CD14-positive monocyte (primary cell): ENCODE data around the gene TMEM151B. TPM values are rescaled to one million over a fixed set of nuclear protein-coding genes. Genes with fewer than 3 reads are reported as not detected.

Experiments
- DNase-seq, 3 donors: peaks; one replicate each; pipeline ENCODE4 v3.0.0-alpha.2; 2011 to 2022
- H2AFZ ChIP-seq: 2 replicates; pipeline ENCODE4 v1.6.0; 2012; ENCODE audit warnings: mild to moderate bottlenecking, low read depth, low read length, inconsistent platforms; ENCODE audit not compliant: insufficient read depth, poor library complexity, severe bottlenecking
- H3K27ac ChIP-seq, 2 donors: 1 replicate in 1 of 2; 2 replicates in 1 of 2; pipeline ENCODE4 v1.5.1; 2012 to 2013; ENCODE audit warnings: low read length in 2 of 2, control low read depth in 1 of 2, inconsistent platforms in 1 of 2, low read depth in 1 of 2, mild to moderate bottlenecking in 1 of 2
- H3K27me3 ChIP-seq, 2 donors: one replicate each; pipeline versions ENCODE4 v1.6.0 to v1.6.1; 2011 to 2013; ENCODE audit warnings: low read length in 2 of 2; ENCODE audit not compliant: control insufficient read depth in 2 of 2, insufficient read depth in 2 of 2
- H3K36me3 ChIP-seq, 2 donors: replicated peaks in 1 of 2; 1 replicate in 1 of 2; 2 replicates in 1 of 2; pipeline versions ENCODE4 v1.5.1 to v1.6.1; 2012 to 2013; ENCODE audit warnings: low read length in 2 of 2, control low read depth in 1 of 2, inconsistent platforms in 1 of 2, mild to moderate bottlenecking in 1 of 2; ENCODE audit not compliant: insufficient read depth in 2 of 2, control insufficient read depth in 1 of 2
- H3K4me1 ChIP-seq, 2 donors: 1 replicate in 1 of 2; 2 replicates in 1 of 2; pipeline versions ENCODE4 v1.5.1 to v1.6.1; 2012 to 2013; ENCODE audit warnings: low read length in 2 of 2, control low read depth in 1 of 2, inconsistent platforms in 1 of 2, mild to moderate bottlenecking in 1 of 2, moderate library complexity in 1 of 2; ENCODE audit not compliant: insufficient read depth in 2 of 2, control insufficient read depth in 1 of 2
- H3K4me2 ChIP-seq: replicated peaks from 2 replicates; pipeline ENCODE3; 2012; ENCODE audit warnings: low read length, moderate library complexity, mild to moderate bottlenecking; ENCODE audit not compliant: poor library complexity, severe bottlenecking; ENCODE audit errors: extremely low read depth
- H3K4me3 ChIP-seq, 3 experiments: fragments of 200-600 bp in 1 of 3; sonication (generic) in 1 of 3; replicated peaks in 1 of 3; 1 replicate in 2 of 3; 2 replicates in 1 of 3; pipeline ENCODE4 v1.5.1; 2011 to 2013; ENCODE audit warnings: low read length in 3 of 3, mild to moderate bottlenecking in 3 of 3, control low read depth in 2 of 3, low read depth in 2 of 3, inconsistent platforms in 1 of 3, moderate library complexity in 1 of 3
- H3K79me2 ChIP-seq: 2 replicates; pipeline ENCODE4 v1.6.0; 2012; ENCODE audit warnings: mild to moderate bottlenecking, control low read depth, inconsistent platforms, low read length, moderate library complexity; ENCODE audit not compliant: insufficient read depth
- H3K9ac ChIP-seq: 2 replicates; pipeline ENCODE4 v1.6.0; 2017; ENCODE audit warnings: low read length, mild to moderate bottlenecking; ENCODE audit not compliant: insufficient read depth, poor library complexity, severe bottlenecking
- H3K9me3 ChIP-seq, 2 donors: replicated peaks in 1 of 2; 1 replicate in 1 of 2; 2 replicates in 1 of 2; pipeline versions ENCODE4 v1.5.1 to v1.6.1; 2012 to 2013; ENCODE audit warnings: low read length in 2 of 2, control low read depth in 1 of 2; ENCODE audit not compliant: control insufficient read depth in 1 of 2, insufficient read depth in 1 of 2
- H4K20me1 ChIP-seq: 2 replicates; pipeline ENCODE4 v1.6.0; 2012; ENCODE audit warnings: mild to moderate bottlenecking, low read length, control low read depth, moderate library complexity; ENCODE audit not compliant: insufficient read depth
- H3K27ac Mint-ChIP-seq, 7 donors: one replicate each; pipeline ENCODE4 v1.8.0; 2020; ENCODE audit warnings: mild to moderate bottlenecking in 7 of 7, mixed read lengths in 7 of 7, moderate library complexity in 6 of 7, inconsistent platforms in 2 of 7
- H3K27me3 Mint-ChIP-seq, 3 donors: one replicate each; pipeline ENCODE4 v1.8.0; 2021 to 2022; ENCODE audit warnings: low read depth in 3 of 3, mild to moderate bottlenecking in 3 of 3, mixed read lengths in 3 of 3, moderate library complexity in 3 of 3, inconsistent platforms in 1 of 3
- H3K36me3 Mint-ChIP-seq, 2 donors: one replicate each; pipeline ENCODE4 v1.8.0; 2020; ENCODE audit warnings: mixed read lengths in 2 of 2, inconsistent platforms in 1 of 2, mild to moderate bottlenecking in 1 of 2
- H3K4me1 Mint-ChIP-seq: one replicate; pipeline ENCODE4 v1.8.0; 2020; ENCODE audit warnings: mild to moderate bottlenecking, mixed read lengths
- H3K4me3 Mint-ChIP-seq, 2 donors: one replicate each; pipeline ENCODE4 v1.8.0; 2020; ENCODE audit warnings: mild to moderate bottlenecking in 2 of 2, mixed read lengths in 2 of 2, moderate library complexity in 1 of 2
- H3K9me3 Mint-ChIP-seq, 7 donors: one replicate each; pipeline ENCODE4 v1.8.0; 2020 to 2022; ENCODE audit warnings: mixed read lengths in 7 of 7, mild to moderate bottlenecking in 6 of 7, moderate library complexity in 6 of 7, inconsistent platforms in 2 of 7
- CTCF ChIP-seq: fragments of 200-600 bp; IDR thresholded peaks from one replicate; pipeline ENCODE4 v1.8.0; 2022; ENCODE audit warnings: antibody characterized with exemption, mild to moderate bottlenecking
- WGBS: methylation state at CpG from one replicate; pipeline ENCODE4 v1.1.5; 2013; ENCODE audit warnings: missing lambda C conversion rate; ENCODE audit not compliant: insufficient coverage; 5-methylcytosine and 5-hydroxymethylcytosine counted together
- intact Hi-C, 2 donors: fragments of 100-400 bp; cut with micrococcal nuclease; formaldehyde crosslinking; loops; one replicate each; pipeline versions ENCODE4 v1.15.0 to v1.15.1; 2023
- polyA plus RNA-seq, 3 donors: library from polyadenylated mRNA; depleted of rRNA in 1 of 3; unstranded in 2 of 3; stranded (reverse) in 1 of 3; fragments of 300-500 nt in 2 of 3; fragments of >200 nt in 1 of 3; fragmentation: Illumina TruSeq in 2 of 3; gene quantifications; 1 replicate in 2 of 3; 2 replicates in 1 of 3; pipeline ENCODE4 v1.2.3, GENCODE V29; 2012 to 2021

TMEM151B gene
- polyA plus RNA-seq, 3 donors = not detected

GRCh38 chr6:44260451-44261297 lies 9.6 kb upstream of the TMEM151B start:
- Mint-ChIP-seq H3K27ac (peak overlapping the region in 3 of 7 donors; percentile 52 to 80 (median 64)), H3K27me3 (peaks cover 0 to 9% (median 2%) of the 10 kb centered on the region in 3 donors), H3K36me3 (peaks cover 45 to 57% of the 10 kb centered on the region in 2 donors), H3K9me3 (no peaks in the 10 kb centered on the region), H3K4me3 (no peak overlapping the region), H3K4me1 (peaks cover 72% of the 10 kb centered on the region)
- H3K4me2 ChIP-seq = no peak overlapping the region
- WGBS = 93% methylated on average over 4 of the region's 6 CpGs
- no peak overlapping the region for H3K9ac ChIP-seq
- no peaks in the 10 kb centered on the region for H3K9me3 ChIP-seq
- H2AFZ ChIP-seq = no peak overlapping the region
- H3K79me2 ChIP-seq = peaks cover 57% of the 10 kb centered on the region
- H3K27me3 ChIP-seq = no peaks in the 10 kb centered on the region
- peaks cover 44 to 53% of the 10 kb centered on the region in 2 donors for H3K36me3 ChIP-seq
- no peak for TF ChIP-seq CTCF
- DNase-seq = no peak
- H3K4me3 ChIP-seq = no peak overlapping the region
- H3K4me1 ChIP-seq = peaks cover 49 to 77% of the 10 kb centered on the region in 2 donors
- intact Hi-C loops = loop anchor here in 1 of 2 donors (10.0 kb wide), 1 partner anchor 466 kb away; no protein-coding TSS in a partner anchor
- H3K27ac ChIP-seq = no peak overlapping the region
- H4K20me1 ChIP-seq = peaks cover 93% of the 10 kb centered on the region

GRCh38 chr6:44261581-44261980 lies 8.7 kb upstream of the TMEM151B start:
- no peaks in the 10 kb centered on the region for H3K9me3 Mint-ChIP-seq
- no peak for TF ChIP-seq CTCF
- Histone ChIP-seq H3K27ac (no peak overlapping the region), H3K36me3 (peaks cover 44 to 48% of the 10 kb centered on the region in 2 donors), H3K79me2 (peaks cover 57% of the 10 kb centered on the region), H3K4me1 (peaks cover 50 to 76% of the 10 kb centered on the region in 2 donors), H2AFZ (no peak overlapping the region), H3K27me3 (no peaks in the 10 kb centered on the region), H3K4me3 (peak overlapping the region in 1 of 3 experiments; percentile 99), H3K9ac (no peak overlapping the region), H4K20me1 (peaks cover 84% of the 10 kb centered on the region), H3K9me3 (no peaks in the 10 kb centered on the region), H3K4me2 (peak overlapping the region; percentile 98)
- no peak overlapping the region for H3K4me3 Mint-ChIP-seq
- H3K27me3 Mint-ChIP-seq = peaks cover 0 to 5% (median under 1%) of the 10 kb centered on the region in 3 donors
- H3K4me1 Mint-ChIP-seq = peaks cover 70% of the 10 kb centered on the region
- H3K36me3 Mint-ChIP-seq = peaks cover 44 to 57% of the 10 kb centered on the region in 2 donors
- no peak for DNase-seq
- intact Hi-C loops = loop anchor here in 1 of 2 donors (10.0 kb wide), 1 partner anchor 467 kb away; no protein-coding TSS in a partner anchor
- H3K27ac Mint-ChIP-seq = peak overlapping the region in 1 of 7 donors; percentile 51
- WGBS = over 99% methylated on average over 8 of the region's 8 CpGs
